ENCODE results near the gene TMEM52.
A peak's percentile ranks its signal among the peaks of the same experiment; 100 is the strongest.

TMEM52 gene

DNA sequence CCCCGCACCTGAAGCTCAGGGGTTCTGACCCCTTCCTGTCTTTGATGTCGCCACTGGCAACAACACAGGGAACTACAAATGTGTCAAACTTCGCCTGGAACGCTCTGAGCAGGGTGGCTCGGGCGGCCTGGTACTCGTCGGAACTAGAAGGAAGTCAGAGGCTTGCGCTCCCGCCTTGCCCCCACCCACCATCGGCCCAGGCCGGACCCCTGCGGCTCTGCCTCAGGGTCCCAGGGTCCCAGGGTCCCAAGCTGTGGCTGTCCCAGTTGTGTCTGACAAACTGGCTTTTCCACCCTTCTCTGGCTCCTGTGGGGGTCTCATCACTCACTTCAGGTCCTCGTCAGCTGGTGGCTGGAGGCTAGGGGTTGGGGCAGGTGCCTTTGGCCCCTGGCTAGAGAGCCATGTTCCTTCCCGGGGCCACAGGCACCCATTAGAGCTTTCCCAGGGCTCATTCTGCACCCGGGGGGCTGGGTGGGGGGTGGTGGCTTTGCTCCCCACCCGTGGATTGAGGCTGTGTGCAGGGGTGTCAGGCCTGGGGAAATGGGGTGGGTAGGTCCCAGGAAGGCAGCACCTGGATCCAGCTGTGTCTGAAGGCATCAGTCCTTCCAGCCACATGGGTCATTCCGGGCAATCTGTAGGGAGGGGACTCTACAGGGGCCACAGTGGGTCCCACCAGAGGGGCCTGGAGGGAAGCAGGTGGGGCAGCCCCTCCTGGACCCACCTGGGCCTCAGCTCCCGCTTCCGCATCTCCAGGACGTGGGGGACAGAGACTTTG lies 8.0 kb upstream of the TMEM52 start:
- no peak for DNase-seq (ENCODE audit: low spot score)

DNA sequence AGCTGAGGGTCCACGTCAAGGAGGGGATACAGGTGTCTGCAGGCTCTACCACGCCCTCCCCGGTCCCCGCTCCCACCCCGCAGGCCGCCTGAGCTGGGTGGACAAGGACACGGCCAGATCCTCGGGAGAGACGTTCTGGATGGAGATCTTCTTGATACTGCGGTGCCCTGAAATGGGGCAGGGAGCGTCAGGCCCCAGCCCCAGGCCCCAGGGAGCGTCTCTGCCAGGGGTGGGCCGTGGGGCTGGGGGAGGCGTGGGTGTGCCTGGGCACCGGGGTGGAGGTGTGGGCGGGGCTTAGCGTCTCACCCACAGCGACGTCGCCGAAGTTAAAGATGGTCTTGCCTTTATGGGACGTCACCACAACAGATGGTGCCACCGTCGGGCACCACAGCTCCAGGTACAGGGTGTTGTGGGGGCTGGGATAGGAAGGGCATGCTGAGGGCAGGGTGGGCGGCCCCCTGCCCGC lies 7.3 kb upstream of the TMEM52 start:
- no peak for DNase-seq (ENCODE audit: low spot score)

DNA sequence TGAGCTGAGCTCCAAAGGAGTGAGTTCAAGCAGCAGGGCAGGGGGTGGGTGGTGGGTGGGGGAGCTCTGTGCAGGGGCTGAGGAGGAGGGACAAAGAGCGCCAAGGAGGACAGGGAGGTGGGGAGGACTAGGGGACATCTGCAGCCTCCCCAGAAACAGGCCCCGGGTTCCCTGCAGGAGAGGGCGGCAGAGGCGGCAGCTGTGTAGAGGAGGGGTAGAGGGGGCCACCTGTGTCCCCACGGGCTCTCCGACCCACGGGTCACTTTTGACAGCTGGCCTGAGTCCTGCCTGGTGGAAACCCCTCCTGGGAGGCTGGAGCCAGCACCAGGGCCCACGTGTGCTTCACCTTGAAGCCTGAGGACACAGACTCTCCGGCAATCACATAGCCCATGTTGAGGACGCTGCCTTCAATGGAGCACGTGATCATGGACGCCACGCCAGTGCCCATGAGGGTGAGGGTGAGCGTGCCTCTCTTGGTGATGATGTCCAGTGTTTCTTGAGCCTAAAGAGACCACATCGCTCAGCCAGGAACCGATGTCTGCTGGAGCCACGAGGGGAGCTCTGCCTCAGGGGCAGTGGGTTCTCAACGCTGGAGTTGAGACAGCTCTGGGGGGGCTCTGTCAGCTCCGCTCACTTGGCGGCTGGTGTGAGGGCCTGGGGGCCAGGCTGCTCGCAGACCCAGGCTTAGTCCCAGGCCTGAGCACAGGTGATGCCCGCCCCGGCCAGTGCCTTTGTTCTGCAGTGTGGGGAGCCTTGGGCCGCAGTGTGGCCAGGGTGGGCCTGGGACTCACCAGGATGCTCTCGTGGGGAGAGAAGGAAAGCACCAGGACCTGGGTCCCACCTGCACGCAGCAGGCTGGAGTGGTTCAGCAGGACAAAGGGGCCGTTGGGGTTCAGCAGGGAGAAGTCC lies 6.6 kb upstream of the TMEM52 start:
- DNase-seq (ENCODE audit: low spot score) = no peak

DNA sequence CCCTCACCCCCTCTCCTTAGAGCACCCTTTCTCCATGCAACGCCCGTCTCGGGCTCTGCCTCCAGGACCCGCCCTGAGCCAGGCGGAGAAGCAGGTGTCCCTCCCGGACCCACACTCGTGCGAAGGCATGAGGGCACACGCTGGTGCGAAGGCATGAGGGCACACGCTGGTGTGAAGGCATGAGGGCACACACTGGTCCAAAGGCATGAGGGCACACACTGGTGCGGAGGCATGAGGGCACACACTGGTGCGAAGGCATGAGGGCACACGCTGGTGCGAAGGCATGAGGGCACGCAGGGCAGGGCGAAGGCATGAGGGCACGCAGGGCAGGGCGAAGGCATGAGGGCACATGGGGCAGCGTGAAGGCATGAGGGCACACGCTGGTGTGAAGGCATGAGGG lies 5.8 kb upstream of the TMEM52 start:
- no peak for DNase-seq (ENCODE audit: low spot score)

DNA sequence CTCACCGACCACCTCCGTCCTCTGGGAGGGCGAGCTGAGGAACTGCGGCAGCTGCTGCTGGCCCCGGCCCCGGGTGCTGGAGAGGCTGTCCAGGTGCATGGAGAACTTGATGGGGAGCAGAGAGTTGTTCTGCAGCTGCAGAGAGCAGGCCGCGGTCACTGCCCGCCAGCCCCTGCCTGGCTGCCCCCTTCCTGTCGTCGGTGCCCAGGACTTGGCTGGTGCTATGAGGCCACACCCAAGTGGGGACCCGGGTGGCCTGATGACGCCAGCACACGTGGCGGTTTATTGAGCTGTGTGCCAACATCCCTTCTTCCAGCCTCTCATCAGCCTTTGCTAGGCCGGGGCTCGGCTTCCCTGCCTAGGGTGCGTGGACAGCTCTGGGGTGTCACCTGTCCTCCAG lies 5.3 kb upstream of the TMEM52 start:
- DNase-seq (ENCODE audit: low spot score) = no peak

DNA sequence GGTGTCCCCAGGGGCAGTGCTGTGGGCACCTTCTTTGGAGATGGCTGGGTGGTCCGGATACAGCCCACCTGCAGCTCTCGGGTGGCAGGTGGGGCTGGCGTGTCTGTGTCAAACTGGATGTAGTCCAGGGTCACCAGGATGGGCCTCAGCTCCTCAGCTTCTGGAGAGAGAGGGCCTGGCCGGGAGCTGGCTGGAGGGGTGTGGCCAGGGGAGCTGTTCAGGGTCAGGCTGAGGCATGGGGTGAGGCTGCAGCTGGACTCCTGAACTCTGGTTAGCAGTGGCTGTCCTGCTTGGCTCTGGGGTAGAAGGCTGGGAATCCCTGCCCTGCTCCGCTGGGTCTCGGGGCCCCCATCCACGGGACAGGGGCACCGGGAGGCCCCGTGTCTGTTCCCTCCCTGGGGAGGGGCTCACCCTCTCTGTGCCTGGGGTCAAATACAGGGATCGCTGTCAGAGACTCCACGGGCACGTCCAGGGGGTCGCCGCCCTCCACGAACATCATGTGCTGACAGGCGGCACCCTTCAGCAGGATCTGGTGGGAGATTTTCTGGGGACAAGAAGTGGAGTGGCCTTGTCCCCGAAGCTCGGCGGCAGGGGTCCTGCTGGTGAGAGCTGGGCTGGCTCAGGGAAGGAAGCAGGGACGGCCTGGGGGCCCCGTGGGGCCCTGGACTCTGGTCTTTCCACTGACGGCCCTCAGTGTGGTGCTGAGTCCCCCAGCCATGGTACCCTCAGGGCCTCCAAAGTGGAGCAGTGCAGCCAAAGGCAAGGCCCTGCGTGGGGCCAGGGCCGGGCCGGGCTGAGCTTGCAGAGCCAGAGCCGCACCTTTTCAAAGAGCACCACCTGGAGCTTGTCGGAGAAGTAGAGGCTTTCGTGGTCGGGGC lies 4.1 kb upstream of the TMEM52 start:
- DNase-seq (ENCODE audit: low spot score) = no peak

DNA sequence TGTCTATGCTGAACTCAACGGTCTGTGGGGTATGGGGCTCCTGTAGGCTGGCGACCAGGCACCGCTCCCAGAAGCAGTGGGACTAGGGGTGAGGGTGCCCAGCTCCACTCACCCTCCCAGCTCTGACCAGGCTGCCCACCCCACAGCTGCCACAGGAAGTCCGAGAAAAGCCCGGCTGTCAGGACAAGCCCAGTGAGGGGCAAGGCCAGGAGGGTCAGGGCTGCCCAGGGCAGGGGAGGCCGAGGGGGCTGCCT lies 3.5 kb upstream of the TMEM52 start:
- no peak for DNase-seq (ENCODE audit: low spot score)

DNA sequence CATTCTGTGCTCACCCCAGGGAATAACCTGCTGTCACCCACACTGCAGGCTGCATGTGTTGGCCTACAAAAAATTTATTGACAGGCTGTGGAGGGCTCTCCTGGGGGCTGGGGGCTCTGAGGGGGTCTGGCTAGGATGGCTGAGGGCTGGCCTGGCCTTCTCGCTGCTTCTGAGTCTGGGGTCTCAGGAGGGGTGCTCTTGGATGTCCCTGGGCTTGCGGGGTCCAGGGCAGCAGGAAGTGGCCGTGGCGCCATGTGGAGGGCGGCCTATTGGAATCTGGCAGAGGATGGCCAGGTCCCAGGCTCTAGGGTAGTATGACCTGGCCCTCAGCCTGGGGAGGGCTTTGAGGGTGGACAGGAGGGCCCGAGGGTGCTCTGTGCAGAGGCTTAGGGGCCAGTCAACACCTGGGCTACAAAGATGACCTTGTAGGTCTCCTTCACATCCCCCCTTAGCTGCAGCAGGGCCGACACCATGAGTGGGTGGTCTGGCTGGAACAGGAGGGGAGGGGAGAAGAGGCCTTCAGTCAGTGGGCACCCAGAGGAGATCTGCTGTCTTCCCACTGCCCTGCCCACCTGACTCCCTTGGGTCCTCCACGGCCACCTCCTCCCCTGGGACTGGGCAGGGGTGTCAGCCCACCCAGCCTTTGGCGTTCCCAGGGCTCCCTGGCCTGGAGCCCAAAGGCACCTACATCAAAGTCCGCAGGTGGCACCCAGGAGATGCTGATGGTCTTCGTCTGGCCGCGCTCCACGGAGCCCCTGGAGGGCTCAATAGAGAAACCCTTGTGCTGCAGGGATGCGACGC lies 3.0 kb upstream of the TMEM52 start:
- no peak for DNase-seq (ENCODE audit: low spot score)

DNA sequence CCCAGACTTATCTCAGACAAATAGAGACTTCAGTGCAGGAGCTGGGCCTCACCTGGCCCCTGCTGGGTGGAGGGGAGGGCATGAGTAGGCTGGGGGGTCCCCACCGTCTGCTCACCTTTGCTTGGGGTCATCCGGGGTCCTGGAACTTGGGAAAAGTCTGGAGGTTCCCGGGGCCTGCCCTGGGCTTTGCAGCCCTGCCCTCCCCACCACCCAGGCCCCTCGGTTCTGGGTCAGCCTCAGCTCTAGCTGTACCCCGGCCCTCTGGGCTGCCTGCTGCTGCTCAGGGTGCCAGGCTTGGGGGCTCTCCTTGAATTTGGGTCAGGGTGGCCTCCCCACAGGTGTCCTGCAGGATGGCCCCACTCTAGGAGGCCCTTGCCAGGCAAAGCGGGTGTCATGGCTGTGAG lies 2.4 kb upstream of the TMEM52 start:
- DNase-seq (ENCODE audit: low spot score) = no peak

DNA sequence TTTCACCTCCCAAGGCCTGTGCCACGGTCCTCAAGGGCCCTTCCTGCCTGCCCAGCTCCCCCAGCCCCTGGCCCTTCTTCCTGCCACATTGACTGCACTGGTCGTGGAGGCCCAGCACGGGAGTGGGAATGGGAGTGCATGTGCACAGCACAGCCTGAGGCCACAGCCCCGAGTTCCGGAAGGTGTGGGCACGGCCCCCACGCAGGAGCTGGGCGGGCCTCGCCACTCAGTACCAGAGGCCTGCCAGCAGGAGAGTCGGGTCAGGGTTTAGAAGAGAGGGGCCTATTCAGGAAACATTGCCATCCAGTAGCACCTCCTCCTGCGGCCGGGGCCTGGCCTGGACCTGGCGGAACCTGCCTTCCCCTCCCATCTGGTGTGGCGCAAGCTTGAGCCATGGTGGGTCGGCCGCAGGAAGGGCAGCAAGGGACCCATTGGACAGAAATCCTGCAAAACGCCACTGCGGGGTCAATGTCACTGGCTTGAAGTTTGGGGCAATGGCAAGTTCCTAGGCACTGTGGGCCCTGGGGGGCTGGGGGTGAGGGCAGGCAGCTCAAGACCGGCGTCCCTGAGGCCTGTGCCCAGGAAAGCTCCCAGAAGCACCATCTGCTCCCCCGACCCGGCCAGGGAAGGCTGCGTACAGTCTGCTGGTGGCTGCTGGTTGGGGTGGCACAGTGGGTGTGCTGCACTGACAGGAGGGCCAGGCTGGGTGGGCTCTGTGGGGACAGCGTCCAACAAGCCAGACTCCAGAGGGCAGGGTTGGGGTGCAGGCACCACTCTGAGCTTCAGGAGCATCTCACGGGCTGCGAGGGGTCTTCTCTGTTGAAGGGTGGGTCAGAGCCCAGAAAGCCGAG lies 1.8 kb upstream of the TMEM52 start:
- DNase-seq (ENCODE audit: low spot score) = no peak

DNA sequence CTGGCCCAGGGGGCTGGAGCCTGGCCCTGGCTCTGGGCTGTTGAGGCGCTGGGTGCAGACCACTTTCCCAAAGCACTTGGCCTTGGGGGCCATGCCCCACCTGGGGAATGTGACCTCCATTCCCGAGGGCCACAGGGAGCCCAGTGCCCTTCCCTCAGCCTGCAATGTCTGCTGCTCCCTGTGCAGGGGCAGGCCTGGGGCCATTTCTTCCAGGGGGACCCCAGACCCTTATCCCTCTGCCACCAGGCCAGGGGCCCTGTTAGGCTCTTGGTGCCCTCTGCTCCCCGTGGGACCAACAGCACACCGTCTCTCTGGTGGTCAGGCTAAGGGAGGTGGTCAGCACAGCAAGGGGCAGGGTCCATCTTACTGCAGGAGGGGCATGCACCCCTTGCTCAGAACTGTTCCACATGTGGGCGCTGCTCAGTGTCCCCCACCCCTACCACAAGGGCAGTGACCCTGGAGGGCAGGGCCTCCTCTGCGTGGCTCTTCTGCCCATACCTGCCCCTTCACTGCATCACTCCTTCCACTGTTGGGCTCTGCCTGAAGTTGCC lies 1.1 kb upstream of the TMEM52 start:
- DNase-seq (ENCODE audit: low spot score) = no peak

DNA sequence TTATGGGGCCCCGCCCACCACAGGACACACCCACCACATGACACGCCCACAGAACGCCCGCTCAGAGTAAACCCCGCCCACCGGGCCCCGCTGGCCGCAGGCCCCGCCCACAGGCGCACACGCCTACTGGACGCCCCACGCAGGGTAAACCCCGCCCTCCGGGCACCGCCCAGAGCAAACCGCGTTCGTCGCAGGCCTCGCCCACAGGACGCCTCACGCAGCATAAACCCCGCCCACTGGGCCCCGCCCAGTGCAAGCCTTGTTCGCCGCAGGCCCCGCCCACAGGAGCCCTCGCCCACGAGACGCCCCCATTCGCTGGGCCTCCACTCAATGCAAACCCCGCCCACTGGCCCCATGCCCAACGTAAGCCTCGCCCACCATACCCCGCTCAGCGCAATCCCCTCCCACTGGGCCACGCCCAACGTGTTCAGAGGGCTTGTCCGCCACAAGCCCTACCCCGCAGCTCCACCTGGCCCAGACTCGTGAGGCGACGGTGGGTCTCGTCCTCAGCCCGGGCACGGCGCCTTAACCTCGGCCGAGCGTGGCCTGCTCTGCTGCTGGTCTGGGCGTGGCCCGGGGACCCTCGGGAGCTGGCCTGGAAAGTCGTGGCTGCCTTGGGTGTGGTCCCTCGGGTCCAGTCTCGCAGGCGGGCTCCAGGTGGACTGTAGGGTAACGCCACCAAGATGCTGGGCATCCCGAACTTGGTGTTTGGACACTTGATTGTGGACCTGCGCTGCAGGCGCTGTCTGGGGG lies 401 bp upstream of the TMEM52 start:
- DNase-seq (ENCODE audit: low spot score) = peak; percentile 100

DNA sequence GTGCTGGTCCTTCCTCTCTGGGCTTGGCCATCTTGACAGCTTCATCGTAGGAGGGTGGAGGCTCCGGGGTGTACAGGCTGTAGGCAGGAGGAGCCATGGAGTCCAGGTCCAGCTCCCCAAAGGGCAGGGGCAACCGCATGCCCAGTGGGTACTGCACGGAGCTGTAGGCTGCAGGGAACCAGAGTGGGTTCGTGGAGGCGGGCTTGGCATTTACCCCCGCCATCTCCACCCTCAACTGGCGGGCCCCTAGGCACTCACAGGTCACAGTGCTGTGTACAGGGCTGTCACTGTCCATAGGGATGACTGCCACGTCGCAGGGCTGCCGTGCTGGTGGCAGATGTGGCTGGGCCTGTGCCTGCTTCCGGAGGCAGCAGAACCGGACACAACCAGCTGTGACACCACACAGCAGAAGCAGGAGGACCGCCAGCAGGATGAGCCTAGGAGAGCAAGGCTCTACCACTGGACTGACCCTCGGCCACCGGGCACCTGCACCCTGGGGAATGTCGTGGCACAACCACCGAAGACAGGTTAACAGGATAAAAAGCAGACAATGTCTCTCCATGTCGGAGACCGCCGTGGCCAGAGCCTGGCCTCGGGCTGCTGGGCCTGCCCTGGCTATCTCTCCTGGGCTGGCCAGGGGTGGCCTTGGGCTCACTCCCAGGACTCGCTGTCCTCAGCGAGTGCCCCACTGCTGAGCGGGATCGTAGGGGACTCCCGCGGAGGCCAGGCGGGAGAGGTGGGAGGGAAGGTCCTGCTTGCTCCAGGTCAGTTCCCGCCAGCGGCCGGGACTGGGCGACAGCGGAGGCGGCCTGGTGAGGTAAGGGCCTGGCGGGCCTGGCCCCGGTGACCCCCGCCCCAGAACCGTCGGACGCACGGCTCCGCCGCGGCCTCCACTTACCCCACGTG lies 831 bp downstream of the TMEM52 start:
- DNase-seq (ENCODE audit: low spot score) = no peak

DNA sequence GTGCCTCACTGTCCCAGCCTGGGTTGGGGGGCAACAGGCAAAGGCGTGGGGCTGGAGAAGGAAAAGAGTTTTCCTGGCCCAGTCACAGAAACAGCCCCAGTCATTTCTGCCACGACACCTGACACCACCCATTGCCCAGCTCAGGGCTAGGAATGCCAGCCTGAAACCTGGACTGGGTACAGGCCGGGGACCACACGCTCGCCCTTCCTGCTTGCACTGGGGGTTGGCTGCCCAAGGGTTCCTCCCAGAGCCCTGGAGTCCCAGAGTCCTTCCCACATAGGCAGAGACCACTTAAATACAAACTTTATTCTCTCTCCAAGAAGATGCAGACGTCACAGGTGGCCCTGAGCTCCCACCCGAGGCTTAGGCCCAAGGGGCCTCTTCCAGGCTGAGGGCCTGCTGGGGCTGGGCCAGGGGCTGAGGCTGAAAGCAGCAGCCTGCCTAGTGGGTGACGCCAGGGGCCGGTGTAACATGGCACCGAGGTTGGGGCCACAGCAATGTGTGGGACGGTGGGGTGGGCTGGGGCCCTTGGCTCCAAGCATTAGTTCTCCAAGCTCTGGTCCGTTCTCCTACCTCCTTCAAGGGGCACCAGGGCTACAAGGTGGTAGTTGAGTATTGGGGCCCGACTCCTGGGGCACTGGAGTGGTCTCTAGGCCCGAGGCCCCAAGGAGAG lies 1.6 kb downstream of the TMEM52 start:
- no peak for DNase-seq (ENCODE audit: low spot score)

DNA sequence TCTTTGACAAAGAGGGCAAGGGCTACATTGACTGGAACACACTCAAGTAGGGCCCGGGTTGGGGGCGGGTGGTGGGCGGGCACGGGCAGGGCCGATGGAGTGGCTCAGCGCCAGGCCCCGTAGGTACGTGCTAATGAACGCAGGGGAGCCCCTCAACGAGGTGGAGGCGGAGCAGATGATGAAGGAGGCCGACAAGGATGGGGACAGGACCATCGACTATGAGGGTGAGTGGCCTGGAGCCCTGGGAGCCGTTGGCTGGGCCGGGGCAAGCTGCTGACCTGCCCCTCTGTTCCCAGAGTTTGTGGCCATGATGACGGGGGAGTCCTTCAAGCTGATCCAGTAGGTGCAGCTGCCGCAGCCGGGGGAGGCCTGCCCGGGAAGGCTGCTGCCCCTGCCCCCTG lies 2.2 kb downstream of the TMEM52 start:
- no peak for DNase-seq (ENCODE audit: low spot score)

DNA sequence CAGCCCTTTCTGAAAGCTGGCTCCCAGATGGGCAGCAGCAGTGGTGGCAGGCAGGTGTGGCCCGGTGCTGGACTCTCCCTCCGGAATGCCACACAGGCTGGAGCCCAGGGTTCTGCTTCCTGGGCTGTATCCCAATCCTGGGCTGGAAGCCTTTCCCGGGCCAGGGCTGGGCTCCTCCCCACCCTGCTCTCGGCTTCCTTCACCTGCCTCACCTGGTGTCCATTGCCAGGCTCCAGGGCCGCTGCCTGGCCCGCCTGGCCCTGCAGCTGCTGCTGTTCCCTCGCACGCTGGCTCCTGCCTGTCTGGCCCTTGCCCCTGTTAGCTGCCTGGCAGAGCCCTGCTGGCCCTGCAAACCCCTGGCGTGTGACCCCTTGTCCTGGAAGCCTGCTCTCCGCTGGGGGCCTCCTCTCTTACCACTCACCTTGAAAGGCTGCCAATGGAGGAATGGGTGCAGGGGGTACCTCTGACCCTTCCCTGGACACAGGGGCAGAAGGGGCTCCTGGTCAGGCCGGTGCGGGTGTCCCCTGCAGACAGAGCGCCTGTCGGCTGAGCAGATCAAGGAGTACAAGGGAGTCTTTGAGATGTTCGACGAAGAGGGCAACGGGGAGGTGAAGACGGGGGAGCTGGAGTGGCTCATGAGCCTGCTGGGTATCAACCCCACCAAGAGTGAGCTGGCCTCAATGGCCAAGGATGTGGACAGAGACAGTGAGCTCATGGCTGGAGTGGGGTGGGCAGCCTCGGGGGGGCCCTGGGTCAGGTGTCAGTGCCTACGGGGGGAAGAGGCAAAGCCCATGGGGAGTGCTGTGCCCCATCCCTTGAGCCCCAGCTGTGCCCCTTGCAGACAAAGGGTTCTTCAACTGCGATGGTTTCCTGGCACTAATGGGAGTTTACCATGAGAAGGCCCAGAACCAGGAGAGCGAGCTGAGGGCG lies 2.9 kb downstream of the TMEM52 start:
- no peak for DNase-seq (ENCODE audit: low spot score)
